NCI-H524 (cell line): ENCODE measurements around the gene CDK5RAP3.
A peak's percentile ranks its signal among the peaks of the same experiment; 100 is the strongest.
"Not testable (repeated sequence)": the region's sequence is repeated elsewhere in the genome, so short reads cannot be mapped to it uniquely, and the experiment has no call there.

ENCODE experiments used
- DNase-seq, 2 experiments: peaks; one replicate each; lab custom pipeline; 2025; lab: John Stamatoyannopoulos, UW

CDK5RAP3 gene

GRCh38 chr17:47975823-47976205, 4.9 kb downstream of the CDK5RAP3 start:
- DNase-seq: no peak

DNA sequence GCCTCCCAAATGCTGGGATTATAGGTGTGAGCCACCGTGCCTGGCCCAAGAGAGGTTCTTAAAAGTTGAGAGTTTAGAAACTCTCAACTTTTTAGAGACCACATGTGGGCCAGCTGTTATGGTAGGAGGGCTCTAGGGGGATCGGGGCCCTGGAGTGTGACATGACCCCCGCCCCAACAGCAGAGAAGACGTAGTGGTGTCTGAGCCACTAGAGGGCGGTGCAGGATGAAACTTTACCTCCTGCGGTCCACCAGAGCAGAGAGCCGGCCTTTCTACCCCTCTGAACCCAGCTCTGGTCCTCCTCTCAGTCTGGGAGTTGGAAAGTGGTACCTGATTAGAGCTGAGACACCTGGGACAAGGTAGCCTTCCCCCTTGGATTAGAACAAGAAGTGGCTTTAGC, 7.4 kb downstream of the CDK5RAP3 start:
- DNase-seq: peak; percentile 58 to 82

GRCh38 chr17:47980541-47980940, 9.6 kb downstream of the CDK5RAP3 start:
- peak; percentile 38 to 88 for DNase-seq

DNA sequence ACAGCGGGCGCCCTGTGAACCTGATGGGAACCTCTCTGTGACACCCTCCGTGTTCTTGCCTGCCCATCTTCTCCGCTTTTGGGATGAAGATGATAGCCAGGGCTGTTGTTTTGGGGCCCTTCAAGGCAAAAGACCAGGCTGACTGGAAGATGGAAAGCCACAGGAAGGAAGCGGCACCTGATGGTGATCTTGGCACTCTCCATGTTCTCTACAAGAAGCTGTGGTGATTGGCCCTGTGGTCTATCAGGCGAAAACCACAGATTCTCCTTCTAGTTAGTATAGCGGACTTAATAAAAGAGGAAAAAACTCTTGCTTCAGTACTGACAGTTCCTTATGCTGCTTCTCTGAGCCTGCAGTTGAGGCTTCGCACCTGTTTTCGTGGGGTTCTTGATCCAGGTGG, 10.5 kb downstream of the CDK5RAP3 start:
- DNase-seq: no peak

- DNase-seq: no peak
These were observed 11.2 kb downstream of the CDK5RAP3 start for GRCh38 chr17:47982091-47982617.

GRCh38 chr17:47982645-47983390, 11.9 kb downstream of the CDK5RAP3 start:
- peak; percentile 90 to 97 for DNase-seq

- DNase-seq: no peak
These were observed 12.7 kb downstream of the CDK5RAP3 start for GRCh38 chr17:47983492-47984223.

- no peak for DNase-seq
These were observed 15.6 kb downstream of the CDK5RAP3 start for GRCh38 chr17:47986520-47986919.

GRCh38 chr17:47987240-47987835, 16.4 kb downstream of the CDK5RAP3 start:
- peak; percentile 17 to 57 for DNase-seq

DNA sequence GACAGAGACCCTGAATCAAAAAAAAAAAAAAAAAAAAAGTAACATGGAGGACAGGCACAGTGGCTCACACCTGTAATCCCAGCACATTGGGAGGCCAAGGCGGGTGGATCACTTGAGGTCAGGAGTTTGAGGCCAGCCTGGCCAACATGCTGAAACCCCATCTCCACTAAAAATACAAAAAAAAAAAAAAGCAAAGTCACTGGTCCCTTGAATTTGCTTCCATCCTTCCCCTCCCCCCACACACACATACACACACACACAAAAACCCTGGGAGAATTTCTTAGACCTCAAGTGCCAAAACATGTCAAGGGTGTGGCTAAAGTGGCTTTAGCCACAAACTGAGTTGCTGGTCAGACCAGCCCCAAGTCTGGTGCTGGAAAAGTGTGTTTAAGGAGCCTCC, 17.5 kb downstream of the CDK5RAP3 start:
- not testable (repeated sequence) for DNase-seq

DNA sequence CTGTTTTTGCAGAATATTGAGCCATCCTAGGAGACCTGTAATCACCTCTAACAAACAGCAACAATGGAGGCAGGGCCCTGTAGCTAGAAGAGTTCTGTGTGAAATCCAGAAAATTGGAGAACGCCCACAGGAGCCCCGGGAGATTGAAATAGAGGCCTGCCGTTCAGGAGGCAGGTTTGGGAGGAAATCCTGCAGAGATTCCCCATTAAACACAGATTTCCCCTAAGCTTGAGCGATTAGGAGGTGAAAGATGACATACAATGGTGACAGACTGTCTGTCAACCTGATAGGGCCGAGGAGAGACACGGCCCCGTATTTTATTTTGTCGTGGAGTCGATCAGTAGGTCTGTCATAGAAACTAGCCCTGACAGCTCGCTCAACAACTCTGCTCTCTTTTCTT, 18.2 kb downstream of the CDK5RAP3 start:
- DNase-seq: no peak

- no peak for DNase-seq
These were observed 18.8 kb downstream of the CDK5RAP3 start for GRCh38 chr17:47989700-47990099.

DNA sequence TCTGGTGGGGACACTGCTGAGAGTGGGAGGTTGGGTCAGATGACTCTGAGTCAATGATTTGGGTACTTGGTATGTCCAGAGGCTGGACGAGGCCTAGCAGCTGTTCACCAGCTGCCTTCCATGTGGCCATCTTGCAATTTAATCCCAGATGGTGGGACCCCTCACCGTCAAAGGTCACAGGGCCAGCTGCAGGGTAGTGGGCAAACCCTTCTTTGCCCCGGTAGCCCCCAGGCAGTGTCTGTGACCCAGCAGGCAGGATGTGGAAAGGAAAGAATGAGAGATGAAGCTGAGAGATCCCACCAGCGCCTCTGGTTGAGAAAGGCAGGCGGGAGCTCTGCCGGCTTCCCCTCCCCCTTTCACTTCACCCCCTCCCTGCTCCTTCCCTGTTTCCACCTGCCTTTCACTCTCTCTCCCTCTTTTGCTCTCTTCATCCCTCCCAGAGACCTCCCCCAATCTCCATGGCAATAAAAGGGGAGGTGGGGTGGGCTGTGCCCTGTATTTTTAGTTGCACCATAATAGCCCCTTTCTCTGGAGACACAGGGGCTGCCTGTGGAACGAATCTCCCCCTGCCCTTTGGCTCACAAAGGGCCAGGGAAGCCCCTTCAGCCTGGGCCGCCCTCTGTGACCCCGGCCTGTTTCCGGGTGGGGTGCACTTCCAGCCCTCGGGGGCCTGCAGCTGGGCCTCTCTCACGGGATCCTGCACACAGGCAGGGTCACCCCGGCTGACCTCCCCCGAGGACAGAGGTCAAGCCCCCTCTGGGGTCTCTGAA, 20.2 kb downstream of the CDK5RAP3 start:
- DNase-seq: peak; percentile 43 to 57

GRCh38 chr17:47992216-47992615, 21.3 kb downstream of the CDK5RAP3 start:
- no peak for DNase-seq

DNA sequence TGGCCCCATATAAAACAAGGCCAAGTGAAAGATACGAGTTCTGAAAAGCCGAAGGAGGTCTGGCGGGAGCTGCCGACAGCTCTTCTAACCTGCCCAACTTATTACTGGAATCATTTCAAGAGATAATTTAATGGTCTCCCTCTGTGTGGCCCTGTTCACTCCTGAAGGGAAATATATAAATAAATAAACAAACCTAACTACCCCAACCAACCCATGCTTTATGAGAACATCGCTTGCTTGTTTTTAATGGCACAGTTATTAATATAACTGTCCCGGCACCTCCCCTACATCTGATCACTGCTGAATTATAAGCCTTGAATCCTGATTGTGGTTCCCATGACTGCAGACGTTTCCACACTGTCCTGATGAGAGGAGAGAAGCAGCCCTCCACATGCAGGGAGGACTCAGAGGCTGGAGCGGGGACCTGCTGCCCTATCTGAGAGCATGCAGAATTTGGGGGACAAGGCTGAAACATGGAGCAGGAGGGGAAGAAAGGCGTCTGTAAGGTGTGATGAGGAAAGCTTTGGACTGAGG, 22.2 kb downstream of the CDK5RAP3 start:
- no peak for DNase-seq

- DNase-seq: peak in 1 of 2 experiments; percentile 60
These were observed 23.1 kb downstream of the CDK5RAP3 start for GRCh38 chr17:47993964-47994363.

DNA sequence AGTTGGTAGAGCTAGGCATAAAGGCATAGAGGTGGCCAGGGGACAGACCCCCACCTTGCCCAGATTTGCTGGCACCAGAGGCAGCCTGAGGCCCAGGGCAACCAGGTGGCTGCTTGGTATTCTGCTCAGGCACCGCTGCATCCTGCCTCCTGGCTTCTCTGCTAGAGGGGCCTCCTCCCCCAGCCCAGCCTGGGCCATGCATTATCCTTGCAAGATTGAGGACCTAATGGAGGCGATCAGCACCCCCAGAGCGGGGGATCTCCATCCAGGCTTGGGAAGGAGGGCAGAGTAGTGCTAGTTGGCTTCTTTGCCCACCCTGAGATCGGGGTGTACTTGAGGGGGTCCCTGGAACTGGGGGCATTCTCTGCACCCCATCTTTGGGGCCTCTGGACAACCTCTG, 23.8 kb downstream of the CDK5RAP3 start:
- no peak for DNase-seq

DNA sequence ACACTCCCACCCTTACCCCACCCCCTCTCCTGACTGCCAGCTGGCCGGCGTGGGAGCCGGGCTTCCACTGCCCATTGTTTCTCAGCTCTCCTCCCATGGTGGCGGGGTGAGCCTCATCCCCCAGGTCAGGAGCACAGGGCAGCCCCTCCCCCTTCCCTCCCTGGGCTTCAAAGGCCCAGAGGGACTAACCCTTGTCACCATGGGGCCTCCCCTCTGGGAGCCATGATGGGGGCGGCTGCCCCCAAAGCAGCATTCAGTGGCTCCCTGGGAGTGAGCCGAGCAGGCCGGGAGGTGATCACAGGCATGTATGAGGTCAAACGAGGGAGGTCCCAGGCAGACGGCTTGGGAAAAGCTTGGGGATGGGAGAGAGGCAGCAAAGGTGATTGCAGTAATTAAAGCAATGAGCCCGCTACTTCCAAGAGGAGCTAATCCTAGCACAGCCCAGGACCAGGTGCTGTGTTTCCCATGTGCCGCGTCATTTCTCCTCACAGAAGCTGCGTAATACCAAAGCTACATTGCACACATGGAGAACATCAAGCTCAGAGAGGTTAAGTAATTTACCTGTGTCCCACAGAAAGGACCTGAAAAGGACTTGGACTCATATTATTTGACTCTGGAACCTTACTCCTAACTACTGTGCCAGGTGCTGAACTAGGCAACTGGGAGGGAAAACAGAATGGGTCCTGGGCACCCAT, 24.5 kb downstream of the CDK5RAP3 start:
- peak; percentile 67 to 69 for DNase-seq

- DNase-seq: peak; percentile 11 to 32
These were observed 25.3 kb downstream of the CDK5RAP3 start for GRCh38 chr17:47996201-47996600.

- DNase-seq: peak; percentile 40 to 49
These were observed 26.7 kb downstream of the CDK5RAP3 start for GRCh38 chr17:47997586-47997985.

DNA sequence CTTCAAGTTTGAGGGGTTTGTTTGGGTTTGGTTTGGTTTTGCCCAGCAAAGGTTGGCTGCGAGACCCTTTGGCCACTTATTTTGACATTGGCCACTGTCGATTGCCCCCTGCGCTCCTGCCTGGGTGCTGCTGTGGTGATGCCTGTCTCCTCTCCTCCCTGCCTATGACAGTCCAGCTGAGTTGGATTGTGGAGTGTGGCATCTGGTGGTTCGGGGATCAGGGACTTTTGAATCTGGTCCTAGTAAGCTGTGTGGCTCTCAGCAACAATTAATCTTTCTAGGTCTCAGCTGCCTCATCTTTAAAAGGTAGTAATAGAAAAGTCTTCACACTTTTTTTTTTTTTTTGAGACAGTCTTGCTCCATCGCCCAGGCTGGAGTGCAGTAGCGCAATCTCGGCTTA, 27.1 kb downstream of the CDK5RAP3 start:
- DNase-seq: peak; percentile 88 to 89
